Measurements from ENCODE around the gene OSER1.
"Not testable (repeated sequence)": the region's sequence is repeated elsewhere in the genome, so short reads cannot be mapped to it uniquely, and the experiment has no call there.

Gene OSER1

GRCh38 chr20:44210406-44211176 lies at the start of gene OSER1:
Gene OSER1 (minus strand): TSS chr20:44210771. CDS start chr20:44206957, 3,814 bp downstream.
- DNase-seq (ENCODE audit: low spot score): peak; percentile 100

- DNase-seq (ENCODE audit: low spot score): no peak
Measured at GRCh38 chr20:44258226-44258890, 47.8 kb upstream of the OSER1 start.

- no peak for DNase-seq (ENCODE audit: low spot score)
Measured at GRCh38 chr20:44256961-44257360, 46.4 kb upstream of the OSER1 start.

- DNase-seq (ENCODE audit: low spot score): no peak
Measured at GRCh38 chr20:44255942-44256341, 45.4 kb upstream of the OSER1 start.

- no peak for DNase-seq (ENCODE audit: low spot score)
Measured at GRCh38 chr20:44254073-44254472, 43.5 kb upstream of the OSER1 start.

GRCh38 chr20:44253528-44253927 lies 43.0 kb upstream of the OSER1 start:
- no peak for DNase-seq (ENCODE audit: low spot score)

- DNase-seq (ENCODE audit: low spot score): no peak
Measured at GRCh38 chr20:44251284-44251683, 40.7 kb upstream of the OSER1 start.

GRCh38 chr20:44248410-44248759 lies 37.8 kb upstream of the OSER1 start:
- DNase-seq (ENCODE audit: low spot score): no peak

GRCh38 chr20:44247586-44248409 lies 37.2 kb upstream of the OSER1 start:
- peak; percentile 59 for DNase-seq (ENCODE audit: low spot score)

GRCh38 chr20:44247131-44247571 lies 36.6 kb upstream of the OSER1 start, which contains the start of gene GDAP1L1:
Gene GDAP1L1 (plus strand): TSS chr20:44247308. CDS start chr20:44247335, 27 bp downstream.
- DNase-seq (ENCODE audit: low spot score): no peak

GRCh38 chr20:44245977-44246376 lies 35.4 kb upstream of the OSER1 start:
- DNase-seq (ENCODE audit: low spot score): no peak

- DNase-seq (ENCODE audit: low spot score): no peak
Measured at GRCh38 chr20:44241796-44242195, 31.2 kb upstream of the OSER1 start.

- DNase-seq (ENCODE audit: low spot score): not testable (repeated sequence)
Measured at GRCh38 chr20:44236840-44237239, 26.3 kb upstream of the OSER1 start.

- no peak for DNase-seq (ENCODE audit: low spot score)
Measured at GRCh38 chr20:44235702-44236101, 25.1 kb upstream of the OSER1 start.

- no peak for DNase-seq (ENCODE audit: low spot score)
Measured at GRCh38 chr20:44234566-44235317, 24.2 kb upstream of the OSER1 start.

- DNase-seq (ENCODE audit: low spot score): no peak
Measured at GRCh38 chr20:44233436-44234016, 23.0 kb upstream of the OSER1 start.

GRCh38 chr20:44232469-44232856 lies 21.9 kb upstream of the OSER1 start:
- not testable (repeated sequence) for DNase-seq (ENCODE audit: low spot score)

GRCh38 chr20:44231713-44232468 lies 21.3 kb upstream of the OSER1 start:
- no peak for DNase-seq (ENCODE audit: low spot score)

GRCh38 chr20:44231193-44231592 lies 20.6 kb upstream of the OSER1 start:
- no peak for DNase-seq (ENCODE audit: low spot score)

- DNase-seq (ENCODE audit: low spot score): no peak
Measured at GRCh38 chr20:44228465-44229258, 18.1 kb upstream of the OSER1 start.
